GM19025 (cell line): ENCODE measurements around the gene SGPP2.

Experiments
- ATAC-seq: cut with Tn5 transposase; IDR thresholded peaks from one replicate; pipeline ENCODE4 v1.9.1; 2021; ENCODE audit warnings: mild to moderate bottlenecking, low read depth, moderate library complexity; ENCODE audit not compliant: unreplicated experiment

SGPP2 gene

GRCh38 chr2:222459983-222460382 is 35.6 kb downstream of the SGPP2 start:
- no peak for ATAC-seq

GRCh38 chr2:222465746-222466145 is 41.4 kb downstream of the SGPP2 start:
- no peak for ATAC-seq

GRCh38 chr2:222468346-222468745 is 44.0 kb downstream of the SGPP2 start:
- no peak for ATAC-seq

GRCh38 chr2:222470802-222471468 is 46.6 kb downstream of the SGPP2 start:
- no peak for ATAC-seq

GRCh38 chr2:222477962-222478608 is 53.7 kb downstream of the SGPP2 start:
- ATAC-seq: no peak

GRCh38 chr2:222479859-222480258 is 55.5 kb downstream of the SGPP2 start:
- ATAC-seq: no peak

- ATAC-seq: no peak
These were observed 56.2 kb downstream of the SGPP2 start for GRCh38 chr2:222480497-222480896.

- no peak for ATAC-seq
These were observed 57.6 kb downstream of the SGPP2 start for GRCh38 chr2:222481941-222482340.

- no peak for ATAC-seq
These were observed 59.2 kb downstream of the SGPP2 start for GRCh38 chr2:222483513-222484039.

- ATAC-seq: no peak
These were observed 61.2 kb downstream of the SGPP2 start for GRCh38 chr2:222485367-222486211.

- no peak for ATAC-seq
These were observed 65.8 kb downstream of the SGPP2 start for GRCh38 chr2:222490131-222490530.

GRCh38 chr2:222492683-222493082 is 68.3 kb downstream of the SGPP2 start:
- no peak for ATAC-seq

GRCh38 chr2:222494104-222494739 is 69.9 kb downstream of the SGPP2 start:
- no peak for ATAC-seq

GRCh38 chr2:222495388-222495787 is 71.0 kb downstream of the SGPP2 start:
- ATAC-seq: no peak

- no peak for ATAC-seq
These were observed 74.9 kb downstream of the SGPP2 start for GRCh38 chr2:222499226-222499625.

GRCh38 chr2:222504191-222504590 is 79.8 kb downstream of the SGPP2 start:
- no peak for ATAC-seq

GRCh38 chr2:222504719-222505118 is 80.4 kb downstream of the SGPP2 start:
- ATAC-seq: peak; percentile 99

GRCh38 chr2:222506230-222506935 is 82.0 kb downstream of the SGPP2 start:
- ATAC-seq: no peak

GRCh38 chr2:222514901-222515300 is 90.6 kb downstream of the SGPP2 start:
- ATAC-seq: no peak
